Measurements from ENCODE around the gene LHFPL4. TPM values are rescaled to one million over a fixed set of nuclear protein-coding genes. Genes with fewer than 3 reads are reported as not detected.

LHFPL4 gene
- total RNA-seq, 4 donors from 2014 or later, result 0.13 to 0.17 (median 0.17) TPM; not detected in 1

- H3K9me3 ChIP-seq, result no peaks in the 10 kb centered on the region
- no peak for DNase-seq (ENCODE audit: extremely low spot score)
- TF ChIP-seq, protein P1, sequence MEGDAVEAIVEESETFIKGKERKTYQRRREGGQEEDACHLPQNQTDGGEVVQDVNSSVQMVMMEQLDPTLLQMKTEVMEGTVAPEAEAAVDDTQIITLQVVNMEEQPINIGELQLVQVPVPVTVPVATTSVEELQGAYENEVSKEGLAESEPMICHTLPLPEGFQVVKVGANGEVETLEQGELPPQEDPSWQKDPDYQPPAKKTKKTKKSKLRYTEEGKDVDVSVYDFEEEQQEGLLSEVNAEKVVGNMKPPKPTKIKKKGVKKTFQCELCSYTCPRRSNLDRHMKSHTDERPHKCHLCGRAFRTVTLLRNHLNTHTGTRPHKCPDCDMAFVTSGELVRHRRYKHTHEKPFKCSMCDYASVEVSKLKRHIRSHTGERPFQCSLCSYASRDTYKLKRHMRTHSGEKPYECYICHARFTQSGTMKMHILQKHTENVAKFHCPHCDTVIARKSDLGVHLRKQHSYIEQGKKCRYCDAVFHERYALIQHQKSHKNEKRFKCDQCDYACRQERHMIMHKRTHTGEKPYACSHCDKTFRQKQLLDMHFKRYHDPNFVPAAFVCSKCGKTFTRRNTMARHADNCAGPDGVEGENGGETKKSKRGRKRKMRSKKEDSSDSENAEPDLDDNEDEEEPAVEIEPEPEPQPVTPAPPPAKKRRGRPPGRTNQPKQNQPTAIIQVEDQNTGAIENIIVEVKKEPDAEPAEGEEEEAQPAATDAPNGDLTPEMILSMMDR (IDR thresholded peaks at IDR 0.05), result no peak
- TF ChIP-seq POLR2A (IDR thresholded peaks at IDR 0.05; ENCODE audit: low read depth) (no peak), POLR2AphosphoS5 (IDR thresholded peaks at IDR 0.05) (no peak), EP300 (IDR thresholded peaks at IDR 0.05) (no peak)
- H3K27ac ChIP-seq (replicated peaks in 1 of 4), result no peak overlapping the region
- intact Hi-C loops (cut with DNase I), result no loop called here
- peaks cover 0 to under 1% (median 0%) of the 10 kb centered on the region in 4 donors for H3K4me1 ChIP-seq
- peaks cover 64 to 100% (median 99%) of the 10 kb centered on the region in 4 donors for H3K36me3 ChIP-seq
- no peak overlapping the region for H3K4me3 ChIP-seq
- no peaks in the 10 kb centered on the region for H3K27me3 ChIP-seq
Observed at GRCh38 chr3:9473496-9474065, 80.0 kb downstream of the LHFPL4 start.

GRCh38 chr3:9469986-9470385 is 83.6 kb downstream of the LHFPL4 start:
- no peak overlapping the region for H3K27ac ChIP-seq (replicated peaks in 1 of 4)
- no peak for DNase-seq (ENCODE audit: extremely low spot score)
- 94% methylated on average over 3 of the region's 3 CpGs for WGBS
- no peak overlapping the region for H3K4me3 ChIP-seq
- intact Hi-C loops (cut with DNase I), result no loop called here
- peaks cover 77 to 100% (median 99%) of the 10 kb centered on the region in 4 donors for H3K36me3 ChIP-seq
- no peaks in the 10 kb centered on the region for H3K9me3 ChIP-seq
- TF ChIP-seq POLR2A (IDR thresholded peaks at IDR 0.05; ENCODE audit: low read depth), result no peak
- TF ChIP-seq, protein P1 (IDR thresholded peaks at IDR 0.05), result no peak
- no peak for TF ChIP-seq EP300 (IDR thresholded peaks at IDR 0.05)
- no peak for TF ChIP-seq POLR2AphosphoS5 (IDR thresholded peaks at IDR 0.05)
- H3K27me3 ChIP-seq, result no peaks in the 10 kb centered on the region
- H3K4me1 ChIP-seq, result no peaks in the 10 kb centered on the region

- TF ChIP-seq EP300 (IDR thresholded peaks at IDR 0.05) (no peak), POLR2AphosphoS5 (IDR thresholded peaks at IDR 0.05) (no peak), POLR2A (IDR thresholded peaks at IDR 0.05; ENCODE audit: low read depth) (no peak)
- TF ChIP-seq, protein P1 (IDR thresholded peaks at IDR 0.05), result no peak
- Histone ChIP-seq H3K4me1 (no peaks in the 10 kb centered on the region), H3K4me3 (no peak overlapping the region), H3K27me3 (no peaks in the 10 kb centered on the region), H3K9me3 (no peaks in the 10 kb centered on the region), H3K36me3 (peaks cover 76 to 100% (median 99%) of the 10 kb centered on the region in 4 donors), H3K27ac (replicated peaks in 1 of 4) (no peak overlapping the region)
- 85% methylated on average over 7 of the region's 7 CpGs for WGBS
- no peak for DNase-seq (ENCODE audit: extremely low spot score)
- intact Hi-C loops (cut with DNase I), result no loop called here
Observed at GRCh38 chr3:9468460-9468859, 85.2 kb downstream of the LHFPL4 start.

GRCh38 chr3:9467451-9467850 is 86.2 kb downstream of the LHFPL4 start:
- Histone ChIP-seq H3K9me3 (no peaks in the 10 kb centered on the region), H3K4me3 (no peak overlapping the region), H3K27ac (replicated peaks in 1 of 4) (no peak overlapping the region), H3K27me3 (no peaks in the 10 kb centered on the region), H3K4me1 (no peaks in the 10 kb centered on the region), H3K36me3 (peaks cover 74 to 100% (median 99%) of the 10 kb centered on the region in 4 donors)
- intact Hi-C loops (cut with DNase I), result no loop called here
- TF ChIP-seq POLR2AphosphoS5 (IDR thresholded peaks at IDR 0.05), result no peak
- no peak for TF ChIP-seq POLR2A (IDR thresholded peaks at IDR 0.05; ENCODE audit: low read depth)
- TF ChIP-seq EP300 (IDR thresholded peaks at IDR 0.05), result no peak
- TF ChIP-seq, protein P1 (IDR thresholded peaks at IDR 0.05), result no peak
- WGBS, result 90% methylated on average over 3 of the region's 3 CpGs
- no peak for DNase-seq (ENCODE audit: extremely low spot score)

Measured in esophagus muscularis mucosa (tissue), 4 donors.